ENCODE data around the gene PRR14L. TPM values are rescaled to one million over a fixed set of nuclear protein-coding genes. Genes with fewer than 3 reads are reported as not detected.
"Not testable (repeated sequence)": the region's sequence is repeated elsewhere in the genome, so short reads cannot be mapped to it uniquely, and the experiment has no call there.

The PRR14L gene
- total RNA-seq, result 36.9 TPM

DNA sequence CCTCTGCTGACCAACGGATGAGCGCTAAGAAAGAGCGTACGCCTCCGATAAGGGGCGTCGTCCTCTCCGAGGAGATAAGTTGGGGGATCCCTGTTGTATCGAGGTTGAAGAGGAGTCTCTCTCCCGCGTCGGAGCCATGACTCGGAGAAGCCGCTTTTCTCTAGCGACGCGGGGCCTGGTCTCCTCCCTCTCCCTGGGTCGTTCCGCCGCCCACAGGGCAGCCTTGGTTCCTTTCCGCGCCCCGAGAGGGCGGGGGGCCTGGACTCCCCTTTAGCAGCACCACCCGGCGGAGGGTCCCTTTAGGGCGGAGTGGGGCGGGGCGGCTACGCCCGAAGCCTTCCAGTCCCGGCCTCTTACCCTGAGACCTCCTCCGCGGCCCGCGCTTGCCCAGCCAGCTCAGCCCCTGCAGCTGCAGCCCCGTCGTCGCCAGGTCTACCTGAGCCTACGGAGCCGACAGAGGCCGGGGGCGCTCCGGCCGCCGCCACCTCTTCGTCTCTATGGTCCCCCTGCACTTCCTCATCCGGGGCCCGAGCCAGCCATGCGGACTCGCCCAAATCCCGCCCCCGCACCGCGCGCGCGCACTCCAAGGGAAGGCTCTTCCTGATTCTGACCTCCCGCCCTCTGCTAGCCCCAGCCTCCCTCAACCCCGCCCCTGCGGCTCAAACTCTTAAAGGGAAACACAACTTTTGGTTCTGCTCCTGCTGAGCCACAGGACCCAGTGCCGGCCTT is at the start of gene PRR14L:
Gene PRR14L (minus strand): TSS at position 497 of the 729 bp plus-strand sequence. CDS start 11,272 bp downstream, outside the sequence.
- ATAC-seq, result peak; percentile 91

DNA sequence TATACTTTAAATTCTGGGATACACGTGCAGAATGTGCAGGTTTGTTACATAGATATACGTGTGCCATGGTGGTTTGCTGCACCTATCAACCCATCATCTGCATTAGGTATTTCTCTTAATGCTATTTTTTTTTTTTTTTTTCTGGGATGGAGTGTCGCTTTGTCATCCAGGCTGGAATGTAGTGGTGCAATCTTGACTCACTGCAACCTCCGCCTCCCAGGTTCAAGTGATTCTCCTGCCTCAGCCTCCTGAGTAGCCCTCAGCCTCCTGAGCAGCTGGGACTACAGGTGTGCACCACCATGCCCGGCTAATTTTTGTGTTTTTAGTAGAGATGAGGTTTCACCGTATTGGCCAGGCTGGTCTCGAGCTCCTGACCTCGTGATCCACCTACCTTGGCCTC is 49.4 kb upstream of the PRR14L start:
- ATAC-seq, result not testable (repeated sequence)

DNA sequence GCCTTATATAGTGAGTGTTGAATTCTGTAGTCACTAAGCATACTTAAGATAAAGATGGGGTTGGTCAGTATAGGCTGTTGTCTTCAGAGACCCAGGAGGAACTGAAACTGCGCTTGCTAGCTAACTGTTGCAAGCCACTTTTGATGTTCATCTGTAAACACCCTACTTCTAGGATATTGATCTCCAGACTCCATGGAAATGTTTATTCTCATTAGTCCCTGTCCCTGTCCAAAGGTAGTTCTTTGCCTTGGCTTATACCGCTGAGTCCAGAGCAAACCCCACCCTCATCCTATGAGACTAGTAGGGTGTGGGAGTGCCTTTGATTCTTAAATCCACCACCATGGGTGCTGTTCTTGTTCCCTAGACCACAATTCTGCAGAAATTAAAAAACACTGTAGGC is 40.3 kb upstream of the PRR14L start:
- ATAC-seq, result no peak

DNA sequence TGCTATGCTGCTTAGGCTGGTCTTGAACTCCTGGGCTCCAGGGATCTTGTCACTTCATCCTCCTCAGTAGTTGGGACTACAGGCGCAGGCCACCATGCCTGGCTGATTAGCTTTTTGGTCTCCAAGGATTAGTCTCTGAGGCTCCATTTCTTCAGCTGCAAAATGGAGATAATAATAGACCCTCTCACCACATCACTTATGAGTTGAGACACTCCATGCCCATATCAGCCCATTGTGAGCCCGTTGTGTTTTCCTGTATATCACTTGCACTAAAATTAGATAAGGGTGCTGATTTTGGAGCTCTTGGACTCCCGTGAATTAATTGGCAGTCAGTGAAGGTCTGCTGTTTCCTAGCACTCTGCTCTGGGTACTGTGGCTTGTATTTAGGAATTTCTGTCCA is 39.9 kb upstream of the PRR14L start:
- ATAC-seq, result no peak

DNA sequence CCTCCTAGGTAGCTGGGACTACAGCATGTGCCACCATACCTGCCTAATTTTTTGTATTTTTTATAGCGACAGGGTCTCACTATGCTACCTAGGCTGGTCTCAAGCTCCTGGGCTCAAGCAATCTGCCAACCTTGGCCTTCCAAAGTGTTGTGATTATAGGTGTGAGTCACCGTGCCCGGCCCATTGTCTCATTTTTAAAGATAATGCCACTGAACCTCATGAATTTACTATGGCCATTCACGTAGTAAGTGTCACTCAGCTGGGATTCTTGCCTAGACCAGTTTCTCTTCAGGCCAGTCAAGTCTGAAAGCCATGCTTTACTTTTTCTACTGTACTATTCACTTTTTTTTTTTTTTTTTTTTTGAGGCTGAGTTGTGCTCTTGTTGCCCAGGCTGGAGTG is 26.3 kb upstream of the PRR14L start:
- peak; percentile 90 for ATAC-seq

DNA sequence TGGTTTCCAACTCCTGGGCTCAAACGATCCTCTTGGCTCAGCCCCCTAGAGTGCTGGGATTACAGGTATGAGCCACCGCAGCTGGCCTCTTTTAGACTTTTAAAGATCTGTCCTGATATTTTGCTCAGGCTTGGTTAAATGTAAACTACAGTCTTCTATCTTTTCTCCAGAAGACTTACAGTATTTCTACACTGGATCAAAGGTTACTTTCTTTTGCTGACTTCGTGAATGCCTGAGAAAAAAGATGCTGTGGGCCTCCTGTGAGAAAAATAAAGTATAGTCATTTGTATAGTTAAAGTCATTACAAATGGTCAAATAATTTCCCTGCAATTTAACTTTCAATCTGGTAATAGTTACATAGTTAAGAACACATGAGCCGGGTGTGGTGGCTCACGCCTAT is 23.5 kb upstream of the PRR14L start:
- no peak for ATAC-seq

DNA sequence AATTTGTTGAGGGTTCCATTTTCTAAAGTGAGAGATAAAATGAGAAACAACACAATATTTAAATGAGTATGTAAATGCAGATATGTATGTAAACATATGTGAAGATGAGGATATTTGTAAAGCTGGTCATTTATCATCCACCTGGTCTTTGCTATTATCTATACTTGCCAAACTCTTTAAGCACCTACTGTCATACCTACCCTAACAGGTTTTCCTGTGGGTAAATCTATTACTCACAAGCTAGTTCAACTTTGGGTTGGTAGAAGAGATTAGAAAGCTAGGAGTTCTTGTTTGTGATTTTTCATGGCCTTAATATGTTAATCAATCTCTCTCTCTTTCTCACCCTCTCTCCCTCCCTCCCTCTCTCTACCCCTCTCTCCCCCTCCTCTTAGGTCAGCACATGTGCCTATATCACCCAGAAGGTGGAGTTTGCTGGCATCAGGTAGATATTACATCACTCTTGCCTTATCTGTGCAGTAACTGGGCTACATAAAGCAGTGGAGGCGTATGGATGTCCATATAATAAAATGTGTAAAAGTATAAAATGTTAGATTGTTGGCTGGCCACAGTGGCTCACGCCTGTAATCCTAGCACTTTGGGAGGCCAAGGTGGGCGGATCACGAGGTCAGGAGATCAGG is 18.6 kb upstream of the PRR14L start:
- ATAC-seq, result peak; percentile 85

DNA sequence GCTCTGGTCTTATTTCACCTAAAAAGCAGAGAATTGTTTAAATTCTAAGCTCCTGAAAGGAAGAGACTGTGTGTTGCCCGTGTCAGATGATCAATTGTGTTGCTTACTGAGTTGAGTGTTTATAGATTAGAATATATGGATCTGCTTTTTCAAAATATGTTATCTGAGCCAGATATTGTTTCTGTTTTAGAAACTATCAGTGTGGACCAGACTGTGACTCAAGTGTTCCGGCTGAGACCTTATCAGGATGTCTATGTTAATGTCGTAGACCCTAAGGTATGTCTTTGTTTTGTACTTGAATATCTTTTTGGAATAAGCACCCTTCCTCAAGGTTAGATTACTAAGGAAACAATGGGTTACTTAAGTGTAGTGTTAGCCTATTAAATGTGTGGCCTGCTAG is 14.9 kb upstream of the PRR14L start:
- ATAC-seq, result no peak

DNA sequence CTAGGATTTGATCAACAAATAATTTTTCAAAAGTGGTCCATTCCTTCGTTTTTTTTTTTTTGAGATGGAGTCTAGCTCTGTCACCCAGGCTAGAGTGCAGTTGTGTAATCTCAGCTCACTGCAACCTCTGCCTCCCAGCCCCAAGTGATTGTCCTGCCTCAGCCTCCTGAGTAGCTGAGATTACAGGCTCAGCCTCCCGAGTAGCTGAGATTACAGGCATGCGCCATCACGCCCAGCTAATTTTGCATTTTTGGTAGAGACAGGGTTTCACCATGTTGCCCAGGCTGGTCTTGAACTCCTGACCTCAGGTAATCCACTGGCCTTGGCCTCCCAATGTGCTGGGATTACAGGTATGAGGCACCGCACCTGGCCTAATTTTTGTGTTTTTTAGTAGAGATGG is 8.9 kb upstream of the PRR14L start:
- ATAC-seq, result not testable (repeated sequence)

DNA sequence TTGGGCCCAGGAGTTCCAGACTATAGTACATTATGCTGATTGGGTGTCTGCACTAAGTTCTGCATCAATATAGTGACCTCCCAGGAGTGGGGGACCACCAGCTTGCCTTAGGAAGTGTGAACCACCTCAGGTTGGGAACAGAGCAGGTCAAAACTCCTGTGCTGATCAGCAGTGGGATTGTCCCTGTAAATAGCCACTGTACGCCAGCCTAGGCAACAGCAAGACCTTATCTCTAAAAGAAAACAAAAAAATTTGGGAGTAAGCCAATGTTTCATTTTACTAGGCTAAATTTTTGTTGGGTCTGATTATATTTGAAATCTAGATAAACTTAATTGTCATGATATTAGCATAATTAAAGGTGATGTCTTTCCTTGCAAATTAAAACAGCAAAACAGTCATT is 7.3 kb upstream of the PRR14L start:
- no peak for ATAC-seq

DNA sequence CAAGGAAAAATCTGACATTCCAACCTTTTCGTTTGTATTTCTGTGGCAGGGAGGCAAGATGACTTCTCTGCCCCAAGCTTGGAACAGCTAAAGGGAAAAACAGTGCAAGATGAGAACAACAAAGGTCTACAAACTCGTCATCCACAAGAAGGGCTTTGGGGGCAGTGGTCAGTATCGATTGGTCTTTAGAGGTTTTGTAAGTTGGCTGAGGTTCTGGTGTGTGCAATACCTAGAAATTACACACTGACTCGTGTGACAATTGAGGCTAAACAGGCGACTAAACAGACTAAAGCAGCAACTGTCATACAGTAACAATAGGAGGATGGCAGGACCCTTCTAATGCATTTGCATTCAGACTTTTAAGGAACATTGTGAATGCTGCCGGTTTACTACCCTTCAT is 4.9 kb upstream of the PRR14L start:
- ATAC-seq, result no peak

DNA sequence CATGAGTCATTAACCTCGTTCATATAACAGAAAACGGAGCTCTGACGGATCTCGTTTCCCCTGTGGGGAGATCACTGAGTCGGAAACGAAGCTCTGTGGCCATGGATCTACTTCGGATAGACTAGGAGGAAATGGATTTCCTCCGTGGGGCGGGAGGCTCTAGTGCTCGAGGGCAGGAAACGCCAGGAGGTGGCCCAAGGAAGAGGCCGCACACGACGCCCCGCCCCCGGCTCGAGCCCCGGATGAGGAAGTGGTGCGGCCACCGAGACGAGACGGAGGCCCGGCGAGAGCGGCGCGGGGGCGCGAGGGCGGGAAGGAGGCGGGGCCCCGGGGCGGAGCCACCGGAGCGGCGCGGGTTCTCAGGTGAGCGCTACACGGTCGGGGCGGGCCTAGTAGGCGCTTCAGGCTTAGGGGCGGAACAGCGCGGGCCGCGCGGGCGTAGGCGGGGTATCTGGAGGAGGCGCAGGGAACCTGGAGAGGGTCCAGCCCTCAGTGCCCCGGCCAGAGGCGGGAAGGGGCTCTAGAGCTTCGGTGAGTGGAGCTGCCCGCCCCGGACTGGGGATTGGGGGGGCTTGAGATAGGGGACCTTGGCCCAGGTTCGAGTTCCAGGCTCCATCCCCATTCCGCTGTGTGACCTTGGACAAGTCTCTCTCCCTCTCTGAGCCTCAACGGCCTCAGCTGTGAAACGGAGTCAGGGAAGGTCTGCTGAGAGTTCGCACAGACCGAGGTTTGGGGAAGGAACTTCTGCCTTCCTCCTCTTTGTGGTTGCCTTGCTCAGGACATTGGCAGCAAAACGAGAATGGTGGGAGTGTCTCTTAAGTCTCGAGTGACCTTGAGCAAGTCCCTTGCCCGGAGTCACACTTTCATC is 3.9 kb upstream of the PRR14L start, which contains the start of gene DEPDC5:
Gene DEPDC5 (plus strand): TSS at position 386 of the 868 bp plus-strand sequence. CDS start 903 bp downstream, outside the sequence.
- peak; percentile 90 for ATAC-seq

DNA sequence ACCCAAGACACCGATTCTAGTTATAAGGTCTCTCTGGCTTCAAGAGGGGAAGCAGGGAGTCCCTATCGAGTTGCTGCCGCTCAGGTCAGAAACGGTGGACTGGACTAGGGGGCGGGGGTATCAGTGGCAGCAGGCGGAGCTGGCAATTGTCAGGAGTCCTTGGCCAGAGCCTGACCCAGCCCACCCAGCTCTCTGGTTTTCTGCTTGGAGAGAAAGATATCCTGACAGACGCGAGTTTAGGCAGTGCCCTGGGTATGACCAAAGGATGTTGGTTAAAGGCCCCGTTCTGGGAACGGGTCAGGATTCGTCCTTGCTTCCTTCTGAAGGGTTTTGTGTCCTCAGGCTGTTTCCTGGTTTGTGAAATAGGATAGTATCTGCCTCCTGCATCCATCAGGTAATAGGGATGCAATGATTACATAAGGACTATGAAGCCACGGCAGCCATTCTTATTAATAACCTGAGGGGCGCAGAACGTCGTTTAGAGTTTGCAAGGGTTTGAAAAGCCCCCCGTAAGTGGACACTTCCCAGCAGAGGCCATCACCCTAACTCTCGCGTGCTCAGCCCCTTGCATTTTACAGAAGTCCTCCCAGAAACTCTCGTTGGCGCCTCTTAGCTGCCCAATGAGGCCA is 3.2 kb upstream of the PRR14L start:
- no peak for ATAC-seq

DNA sequence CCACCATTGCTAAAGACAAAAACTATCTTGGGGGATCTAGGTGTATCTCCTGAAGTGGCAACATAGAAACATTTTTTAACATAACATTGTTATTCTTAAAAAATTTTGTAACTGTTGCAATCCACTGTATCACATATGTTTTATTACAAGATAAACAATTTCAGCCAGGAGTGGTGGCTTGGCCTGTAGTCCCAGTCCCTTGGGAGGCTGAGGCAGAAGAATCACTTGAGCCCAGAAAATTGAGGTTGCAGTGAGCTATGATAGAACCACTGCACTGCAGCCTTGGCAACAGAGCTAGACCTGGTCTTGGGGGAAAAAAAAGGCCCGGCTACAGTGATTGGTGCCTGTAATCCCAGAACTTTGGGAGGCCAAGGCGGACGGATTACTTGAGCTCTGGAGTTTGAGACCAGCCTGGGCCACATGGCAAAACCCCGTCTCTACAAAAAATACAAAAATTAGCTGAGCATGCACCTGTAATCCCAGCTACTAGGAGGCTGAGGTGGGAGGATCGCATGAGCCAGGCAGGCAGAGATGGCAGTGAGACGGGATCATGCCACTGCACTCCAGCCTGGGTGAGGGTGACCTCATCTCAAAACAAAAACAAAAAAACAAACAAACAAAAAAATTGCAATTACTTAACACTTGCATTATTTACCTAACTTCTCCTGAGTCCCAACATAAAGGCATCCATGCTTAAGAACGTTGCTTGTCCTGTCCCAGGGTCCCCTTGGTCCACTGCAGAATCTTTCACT is 2.3 kb upstream of the PRR14L start:
- no peak for ATAC-seq

DNA sequence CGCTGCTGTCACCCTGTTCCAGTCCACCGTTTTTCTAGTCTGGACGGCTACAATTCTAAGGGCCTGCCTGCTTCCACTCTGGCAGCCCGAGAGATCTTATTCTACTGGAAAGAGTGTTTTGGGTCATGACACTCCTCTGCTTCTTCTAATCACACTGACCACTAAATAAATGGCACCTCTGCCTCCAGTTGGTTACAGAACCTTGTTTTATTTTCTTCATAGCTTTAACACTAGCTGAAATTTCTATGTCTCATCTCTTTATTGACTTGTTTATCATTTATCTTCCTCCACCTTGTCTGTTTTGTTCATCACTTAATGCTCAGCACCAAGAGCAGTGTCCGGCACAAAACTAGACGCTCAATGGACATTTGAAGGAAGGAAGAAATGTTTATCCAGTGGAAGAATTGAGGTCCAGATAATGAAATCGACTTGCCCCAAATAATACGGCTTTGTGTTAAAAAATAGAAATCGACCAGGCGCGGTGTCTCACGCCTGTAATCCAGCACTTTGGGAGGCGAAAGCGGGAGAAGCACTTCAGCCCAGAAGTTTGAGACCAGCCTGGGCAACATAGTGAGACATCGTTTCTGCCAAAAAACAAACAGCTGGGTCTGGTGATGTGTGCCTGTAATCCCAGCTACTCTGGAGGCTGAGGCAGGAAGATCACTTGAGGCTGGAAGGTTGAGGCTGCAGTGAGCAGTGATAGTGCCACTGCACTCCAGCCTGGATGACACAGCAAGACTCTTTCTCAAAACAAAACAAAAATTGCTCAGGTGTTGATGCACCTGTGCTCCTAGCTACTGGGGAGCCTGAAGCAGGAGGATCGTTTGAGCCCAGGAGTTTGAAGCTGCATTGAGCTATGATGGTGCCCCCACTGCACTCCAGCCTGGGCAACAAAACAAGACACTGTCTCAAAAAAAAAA is 693 bp upstream of the PRR14L start:
- no peak for ATAC-seq

DNA sequence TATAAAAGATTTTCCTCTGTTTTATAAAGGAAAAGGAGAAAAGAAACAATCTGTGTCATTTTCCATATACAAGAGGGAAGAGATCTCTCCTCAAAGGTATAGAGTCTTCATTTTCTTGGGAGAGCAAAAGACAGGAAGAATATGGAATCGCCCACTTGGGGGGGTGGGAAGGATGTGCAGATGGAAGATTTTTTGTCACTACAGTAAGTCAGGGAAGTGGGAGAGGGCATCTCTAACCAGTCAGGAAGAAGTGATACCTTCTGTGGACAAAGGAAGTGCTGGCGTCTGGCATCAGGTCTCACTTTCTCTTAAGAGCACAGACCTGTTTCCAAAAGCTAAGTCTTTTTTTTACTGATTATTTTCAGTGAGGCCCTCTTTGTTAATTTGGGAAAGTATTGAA is 1.4 kb downstream of the PRR14L start:
- no peak for ATAC-seq

DNA sequence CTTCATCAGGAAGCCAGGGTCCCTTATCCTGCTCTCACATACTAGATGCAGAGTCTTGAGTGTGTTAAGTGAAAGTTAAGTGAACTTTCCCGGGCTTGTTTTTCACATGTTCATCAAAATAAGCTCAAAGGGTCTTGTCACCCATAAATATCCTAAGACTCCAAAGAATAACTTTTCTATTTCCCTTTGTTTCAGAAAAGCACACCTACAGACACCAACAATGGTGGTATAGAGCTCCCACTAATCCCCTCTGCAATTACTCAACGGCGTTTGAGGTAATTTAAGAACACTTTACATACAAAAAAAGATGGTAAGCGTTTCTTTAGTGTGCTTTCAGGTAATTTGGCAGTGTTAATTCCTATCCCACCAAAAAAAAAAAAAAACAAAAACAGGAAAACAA is 2.5 kb downstream of the PRR14L start:
- ATAC-seq, result no peak

DNA sequence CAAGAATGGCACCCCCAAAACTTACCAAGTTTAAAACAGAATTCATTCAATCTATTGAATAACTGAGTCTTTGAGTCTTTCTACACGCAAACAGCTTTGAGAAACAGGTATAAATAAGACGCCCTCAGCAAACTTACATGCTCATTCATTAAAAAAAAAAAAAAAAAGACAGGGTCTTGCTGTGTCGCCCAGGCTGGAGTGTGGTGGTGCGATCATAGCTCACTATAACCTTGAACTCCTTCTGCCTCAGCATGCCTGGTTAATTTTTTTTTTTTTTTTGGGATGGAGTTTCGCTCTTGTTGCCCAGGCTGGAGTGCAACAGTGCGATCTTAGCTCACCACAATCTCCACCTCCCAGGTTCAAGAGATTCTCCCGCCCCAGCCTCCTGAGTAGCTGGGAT is 6.1 kb downstream of the PRR14L start:
- ATAC-seq, result no peak

DNA sequence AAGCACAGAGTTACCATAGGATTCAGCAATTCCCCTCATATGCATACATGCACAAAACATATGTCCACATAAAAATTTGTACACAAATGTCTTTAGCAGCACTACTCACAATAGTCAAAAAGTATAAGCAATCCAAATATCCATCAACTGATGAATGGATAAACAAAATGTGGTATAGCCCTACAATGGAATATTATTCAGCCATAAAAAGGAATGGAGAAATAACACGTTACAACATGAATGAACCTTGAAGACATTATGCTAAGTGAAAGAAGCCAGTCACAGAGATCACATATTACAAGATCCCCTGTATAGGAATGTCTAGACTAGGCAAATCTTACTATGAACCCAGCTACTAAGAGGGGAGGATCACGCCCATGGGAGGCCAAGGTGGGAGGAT is 7.2 kb downstream of the PRR14L start:
- no peak for ATAC-seq

DNA sequence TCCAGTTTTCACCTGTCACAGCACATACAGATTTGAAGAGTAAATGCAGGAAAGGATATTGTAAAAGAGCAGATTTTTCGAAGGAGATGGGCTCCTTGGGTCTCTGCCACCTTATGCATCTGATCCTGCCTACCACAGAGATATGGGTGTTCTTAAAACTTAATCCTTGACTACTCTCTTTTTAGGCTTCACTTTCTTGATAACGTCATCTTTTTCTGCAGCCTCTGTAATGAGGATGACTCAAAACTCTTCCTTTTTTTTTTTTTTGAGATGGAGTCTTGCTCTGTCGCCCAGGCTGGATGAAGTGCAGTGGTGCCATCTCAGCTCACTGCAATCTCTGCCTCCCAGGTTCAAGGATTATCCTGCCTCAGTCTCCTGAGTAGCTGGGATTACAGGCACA is 7.8 kb downstream of the PRR14L start:
- no peak for ATAC-seq

DNA sequence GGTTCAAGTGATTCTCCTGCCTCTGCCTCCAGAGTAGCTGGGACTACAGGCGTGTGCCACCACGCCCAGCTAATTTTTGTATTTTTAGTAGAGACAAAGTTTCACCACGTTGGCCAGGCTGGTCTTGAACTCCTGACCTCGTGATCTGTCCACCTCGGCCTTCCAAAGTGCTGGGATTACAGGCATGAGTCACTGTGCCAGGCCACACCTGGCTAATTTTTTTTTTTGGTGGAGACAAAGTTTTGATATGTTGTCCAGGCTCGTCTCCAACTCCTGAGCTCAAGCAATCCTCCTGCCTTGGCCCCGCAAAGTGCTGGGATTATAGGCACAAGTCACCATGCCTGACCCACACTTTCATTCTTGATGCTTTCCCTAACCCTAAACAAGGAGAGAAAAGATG is 9.6 kb downstream of the PRR14L start:
- not testable (repeated sequence) for ATAC-seq
